ENCODE measurements around the gene BRD1.

Gene BRD1

DNA sequence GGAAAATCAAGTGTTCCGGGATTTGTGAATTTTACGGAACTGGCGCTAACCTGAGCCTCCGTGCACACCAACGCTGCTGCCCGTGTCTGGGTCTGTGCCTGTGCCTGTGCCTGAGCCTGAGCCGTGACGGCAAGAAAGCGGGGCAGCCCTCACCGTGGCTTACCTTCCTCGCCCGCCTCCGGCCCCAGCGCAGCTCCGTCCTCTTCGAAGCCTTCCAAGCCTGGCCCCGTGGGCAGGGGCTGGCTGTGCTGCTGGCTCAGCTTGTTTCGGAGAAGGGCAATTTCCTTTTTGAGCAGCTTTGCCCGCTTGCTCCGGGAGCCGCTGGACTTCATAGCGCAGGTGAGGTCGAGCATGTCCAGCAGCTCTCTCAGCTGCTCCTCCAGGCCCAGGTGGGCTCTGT, 33.8 kb downstream of the BRD1 start:
- ChIA-PET POLR2A (no interaction called here), CTCF (no interaction called here)
- H3K4me3 ChIP-seq (ENCODE audit: low read depth, low read length) = no peak overlapping the region
- TF ChIP-seq, protein P1, sequence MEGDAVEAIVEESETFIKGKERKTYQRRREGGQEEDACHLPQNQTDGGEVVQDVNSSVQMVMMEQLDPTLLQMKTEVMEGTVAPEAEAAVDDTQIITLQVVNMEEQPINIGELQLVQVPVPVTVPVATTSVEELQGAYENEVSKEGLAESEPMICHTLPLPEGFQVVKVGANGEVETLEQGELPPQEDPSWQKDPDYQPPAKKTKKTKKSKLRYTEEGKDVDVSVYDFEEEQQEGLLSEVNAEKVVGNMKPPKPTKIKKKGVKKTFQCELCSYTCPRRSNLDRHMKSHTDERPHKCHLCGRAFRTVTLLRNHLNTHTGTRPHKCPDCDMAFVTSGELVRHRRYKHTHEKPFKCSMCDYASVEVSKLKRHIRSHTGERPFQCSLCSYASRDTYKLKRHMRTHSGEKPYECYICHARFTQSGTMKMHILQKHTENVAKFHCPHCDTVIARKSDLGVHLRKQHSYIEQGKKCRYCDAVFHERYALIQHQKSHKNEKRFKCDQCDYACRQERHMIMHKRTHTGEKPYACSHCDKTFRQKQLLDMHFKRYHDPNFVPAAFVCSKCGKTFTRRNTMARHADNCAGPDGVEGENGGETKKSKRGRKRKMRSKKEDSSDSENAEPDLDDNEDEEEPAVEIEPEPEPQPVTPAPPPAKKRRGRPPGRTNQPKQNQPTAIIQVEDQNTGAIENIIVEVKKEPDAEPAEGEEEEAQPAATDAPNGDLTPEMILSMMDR (IDR thresholded peaks at IDR 0.05; ENCODE audit: insufficient read depth, low read length, missing control alignments) = no peak
- no peak for DNase-seq (ENCODE audit: low read depth, low spot score)

DNA sequence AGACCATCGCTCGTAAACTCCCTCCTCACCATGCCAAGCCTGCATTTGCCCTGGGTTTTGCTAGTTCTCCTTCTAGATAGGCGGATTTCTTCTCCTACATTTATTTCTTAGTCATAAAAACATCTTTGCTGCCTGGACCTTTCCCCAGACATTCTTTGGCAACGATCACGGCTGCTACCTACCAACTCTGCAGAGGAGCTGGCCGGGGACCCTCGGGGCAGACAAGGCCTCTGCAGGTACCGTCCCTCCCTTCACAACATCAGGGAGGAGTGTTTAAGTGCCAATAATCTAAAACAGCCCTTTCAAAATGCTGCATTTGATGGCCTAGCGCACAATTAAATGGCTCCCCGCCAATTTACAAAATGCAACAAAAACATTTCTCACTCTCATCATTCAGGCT, 34.4 kb downstream of the BRD1 start:
- ChIA-PET CTCF (no interaction called here), POLR2A (no interaction called here)
- TF ChIP-seq, protein P1 (IDR thresholded peaks at IDR 0.05; ENCODE audit: insufficient read depth, low read length, missing control alignments) = no peak
- no peak overlapping the region for H3K4me3 ChIP-seq (ENCODE audit: low read depth, low read length)
- DNase-seq (ENCODE audit: low read depth, low spot score) = no peak

DNA sequence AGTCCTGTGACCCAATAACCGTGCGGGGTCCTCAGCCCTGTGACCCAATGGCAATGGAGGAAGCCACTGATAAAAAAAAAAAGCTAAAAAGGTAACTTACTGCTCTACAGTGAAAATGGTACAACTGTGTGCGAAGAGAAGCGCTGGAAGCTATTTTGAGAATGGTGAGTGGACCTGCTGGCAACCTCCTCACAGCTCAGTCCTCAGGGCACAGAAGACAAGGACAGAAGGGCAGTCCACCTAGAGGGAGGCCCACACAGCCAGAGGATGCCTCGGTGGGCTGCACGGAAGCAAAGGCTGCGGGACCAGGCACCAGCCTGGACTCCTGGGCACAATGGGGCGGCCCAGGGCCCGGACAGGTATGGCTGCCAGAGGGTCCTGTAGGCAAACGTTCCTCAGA, 35.6 kb downstream of the BRD1 start:
- CTCF ChIA-PET = no interaction called here
- DNase-seq (ENCODE audit: low read depth, low spot score) = no peak
- POLR2A ChIA-PET = no interaction called here
- H3K4me3 ChIP-seq (ENCODE audit: low read depth, low read length) = no peak overlapping the region
- TF ChIP-seq, protein P1 (IDR thresholded peaks at IDR 0.05; ENCODE audit: insufficient read depth, low read length, missing control alignments) = no peak

DNA sequence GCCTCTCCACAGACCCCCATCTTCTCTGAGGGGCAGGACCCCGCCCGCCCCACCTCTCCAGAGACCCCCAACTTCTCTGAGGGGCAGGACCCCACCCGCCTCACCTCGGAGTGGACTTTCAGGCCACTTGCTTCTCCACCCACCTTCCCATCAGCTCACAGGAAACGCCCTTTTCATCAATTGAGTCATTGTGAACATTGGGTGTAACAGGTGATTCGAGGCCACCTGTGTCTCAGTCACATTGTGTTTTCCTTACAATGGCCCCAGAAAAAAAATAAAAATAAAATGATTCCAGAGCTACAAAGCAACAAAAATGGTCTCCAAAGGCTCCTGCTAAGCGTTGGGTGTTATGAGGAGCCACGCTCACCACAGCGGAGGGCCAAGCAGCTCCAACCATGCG, 36.0 kb downstream of the BRD1 start:
- CTCF ChIA-PET = interaction anchor here (2.1 kb wide), 1 partner anchor 9 kb away, joined by 5 read pairs; no protein-coding TSS in a partner anchor
- POLR2A ChIA-PET = no interaction called here

DNA sequence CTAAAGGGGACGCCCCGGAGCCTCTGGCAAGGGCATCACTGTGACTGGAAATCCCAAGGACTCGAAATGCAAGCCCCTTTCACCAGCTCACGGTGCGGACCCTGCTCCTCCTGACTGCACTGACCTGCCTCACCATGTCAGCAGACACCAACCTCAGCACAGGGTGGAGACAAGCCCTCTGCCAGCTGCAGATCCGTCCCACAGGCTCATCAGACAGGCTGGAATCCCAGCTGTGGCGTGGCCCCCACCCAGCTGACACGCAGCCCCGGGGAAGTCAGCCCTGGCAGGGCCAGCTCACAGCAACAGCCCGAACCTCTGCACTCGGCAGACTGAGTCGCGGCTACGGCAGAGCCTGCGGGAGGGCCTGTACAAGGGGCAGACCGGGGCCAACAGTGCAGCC, 36.8 kb downstream of the BRD1 start:
- POLR2A ChIA-PET = no interaction called here
- CTCF ChIA-PET = interaction anchor here (1.4 to 2.1 kb wide), 3 partner anchors 10 to 23 kb away, joined by 3 to 5 read pairs (median 4); no protein-coding TSS in a partner anchor
- TF ChIP-seq, protein P1 (IDR thresholded peaks at IDR 0.05; ENCODE audit: insufficient read depth, low read length, missing control alignments) = no peak
- H3K4me3 ChIP-seq (ENCODE audit: low read depth, low read length) = no peak overlapping the region
- DNase-seq (ENCODE audit: low read depth, low spot score) = no peak

More for the DNA sequence above, 36.0 kb downstream of the BRD1 start:
- no peak for DNase-seq (ENCODE audit: low read depth, low spot score)
- TF ChIP-seq, protein P1 (IDR thresholded peaks at IDR 0.05; ENCODE audit: insufficient read depth, low read length, missing control alignments) = no peak
- H3K4me3 ChIP-seq (ENCODE audit: low read depth, low read length) = no peak overlapping the region

DNA sequence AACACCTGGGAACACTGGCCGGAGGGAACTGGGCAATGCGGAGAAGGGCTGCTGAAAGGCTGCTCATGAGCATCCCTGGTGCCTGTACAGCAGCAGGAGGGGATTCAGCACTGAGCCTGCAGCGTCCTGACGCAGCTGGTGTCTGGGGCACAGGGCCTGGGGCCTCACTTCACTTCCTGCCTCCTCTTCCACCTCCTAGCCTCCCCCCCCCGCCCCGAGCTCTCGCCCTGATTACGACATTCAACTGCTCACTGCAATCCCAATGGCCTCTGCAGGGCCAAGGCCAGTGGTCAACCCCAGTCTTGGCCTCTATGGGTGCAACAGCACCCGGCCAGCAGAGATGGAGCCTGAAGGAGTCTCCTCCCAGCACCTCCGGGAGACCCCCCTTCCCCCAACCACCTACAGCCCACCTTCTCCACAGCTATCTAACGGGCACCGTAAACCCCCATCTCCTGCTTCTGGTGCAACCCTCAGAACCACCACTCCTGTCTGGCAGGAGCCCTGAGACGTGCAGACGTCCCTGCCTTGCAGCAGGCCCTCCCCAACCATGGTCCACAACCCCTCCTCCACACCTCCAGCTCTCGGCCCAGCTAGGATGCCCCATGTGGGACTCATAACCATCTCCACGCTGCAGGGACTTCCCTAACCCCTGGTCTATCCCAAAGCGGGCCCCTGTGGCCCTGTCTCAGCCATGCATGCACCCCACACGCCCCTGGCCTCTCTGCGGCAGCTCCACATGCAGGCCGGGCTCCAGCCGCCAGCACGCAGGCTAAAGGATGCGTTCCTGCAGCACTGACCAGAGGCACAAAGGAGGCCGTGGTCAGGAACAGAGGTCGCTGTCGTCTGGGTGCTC, 38.2 kb downstream of the BRD1 start:
- H3K4me3 ChIP-seq (ENCODE audit: low read depth, low read length) = no peak overlapping the region
- ChIA-PET POLR2A (no interaction called here), CTCF (interaction anchor here (1.4 to 2.1 kb wide), 2 partner anchors 11 to 22 kb away, joined by 4 to 5 read pairs; no protein-coding TSS in a partner anchor)

More for the DNA sequence above, 38.2 kb downstream of the BRD1 start:
- TF ChIP-seq, protein P1 (IDR thresholded peaks at IDR 0.05; ENCODE audit: insufficient read depth, low read length, missing control alignments) = no peak
- DNase-seq (ENCODE audit: low read depth, low spot score) = no peak
